WI38 (cell line): ENCODE data around the gene ARHGEF3.
"Not testable (repeated sequence)": the region's sequence is repeated elsewhere in the genome, so short reads cannot be mapped to it uniquely, and the experiment has no call there.

Experiments
- H3K4me3 ChIP-seq: 2 replicates; pipeline ENCODE4 v1.5.1; 2011; ENCODE audit warnings: low read depth, mild to moderate bottlenecking, control low read depth, low read length
- CTCF ChIP-seq: IDR thresholded peaks from 2 replicates; pipeline ENCODE4 v1.5.1; 2012; ENCODE audit warnings: low read depth, mild to moderate bottlenecking, control low read depth, low read length

The ARHGEF3 gene

GRCh38 chr3:56759532-56759931 is 42.2 kb downstream of the ARHGEF3 start:
- TF ChIP-seq CTCF, result no peak
- H3K4me3 ChIP-seq, result no peak overlapping the region

- no peak for TF ChIP-seq CTCF
- H3K4me3 ChIP-seq, result 0 out of 2 replicates have a peak overlapping the region, but pooled peaks have one; percentile 21
These were observed 43.2 kb downstream of the ARHGEF3 start for GRCh38 chr3:56758539-56758981.

- H3K4me3 ChIP-seq, result not testable (repeated sequence)
These were observed 43.7 kb downstream of the ARHGEF3 start for GRCh38 chr3:56758042-56758441.

- H3K4me3 ChIP-seq, result no peak overlapping the region
- TF ChIP-seq CTCF, result no peak
These were observed 46.9 kb downstream of the ARHGEF3 start for GRCh38 chr3:56754741-56755417.

GRCh38 chr3:56753206-56753820 is 48.4 kb downstream of the ARHGEF3 start:
- no peak overlapping the region for H3K4me3 ChIP-seq
- no peak for TF ChIP-seq CTCF

GRCh38 chr3:56751056-56751707 is 50.6 kb downstream of the ARHGEF3 start:
- no peak for TF ChIP-seq CTCF
- H3K4me3 ChIP-seq, result no peak overlapping the region

GRCh38 chr3:56748663-56749231 is 53.0 kb downstream of the ARHGEF3 start:
- no peak overlapping the region for H3K4me3 ChIP-seq
- TF ChIP-seq CTCF, result no peak
